Neural progenitor cell (in vitro differentiated cells): ENCODE data around the gene NDUFA11. TPM values are rescaled to one million over a fixed set of nuclear protein-coding genes. Genes with fewer than 3 reads are reported as not detected.

Experiments used
- DNase-seq: peaks from one replicate; pipeline ENCODE4 v3.0.0-alpha.2; 2016; ENCODE audit warnings: low spot score
- H2AFZ ChIP-seq: fragments of 200-600 bp; sonication (generic); replicated peaks from 2 replicates; pipeline ENCODE4 v1.6.1; 2016; ENCODE audit warnings: antibody characterized with exemption
- H3F3A ChIP-seq: fragments of 200-600 bp; sonication (generic); 2 replicates; pipeline ENCODE4 v1.6.1; 2016; ENCODE audit warnings: antibody characterized with exemption, low read depth
- H3K27ac ChIP-seq: fragments of 200-600 bp; sonication (generic); 2 replicates; pipeline ENCODE4 v1.5.1; 2016; ENCODE audit warnings: mild to moderate bottlenecking
- H3K27me3 ChIP-seq: fragments of 200-600 bp; sonication (generic); 2 replicates; pipeline ENCODE4 v1.6.1; 2016; ENCODE audit warnings: mild to moderate bottlenecking, moderate library complexity
- H3K36me3 ChIP-seq: fragments of 200-600 bp; sonication (generic); 2 replicates; pipeline ENCODE4 v1.5.1; 2016
- H3K4me1 ChIP-seq: fragments of 200-600 bp; sonication (generic); 2 replicates; pipeline ENCODE4 v1.6.1; 2016; ENCODE audit warnings: mixed run types
- H3K4me2 ChIP-seq: fragments of 200-600 bp; sonication (generic); 2 replicates; pipeline ENCODE4 v1.6.1; 2016
- H3K4me3 ChIP-seq: fragments of 200-600 bp; sonication (generic); 2 replicates; pipeline ENCODE4 v1.5.1; 2016
- H3K79me2 ChIP-seq: fragments of 200-600 bp; sonication (generic); 2 replicates; pipeline ENCODE4 v1.6.1; 2016; ENCODE audit warnings: low read depth
- H3K9ac ChIP-seq: fragments of 200-600 bp; sonication (generic); 2 replicates; pipeline ENCODE4 v1.6.1; 2016
- H3K9me3 ChIP-seq: fragments of 200-600 bp; sonication (generic); 2 replicates; pipeline ENCODE4 v1.5.1; 2016; ENCODE audit warnings: low read depth
- H4K20me1 ChIP-seq: fragments of 200-600 bp; sonication (generic); 2 replicates; pipeline ENCODE4 v1.6.1; 2016; ENCODE audit warnings: low read depth
- H3K27ac Mint-ChIP-seq: 3 replicates; pipeline ENCODE4 v1.8.0; 2021; ENCODE audit warnings: mixed read lengths
- H3K27me3 Mint-ChIP-seq: 2 replicates; pipeline ENCODE4 v1.8.0; 2022; ENCODE audit warnings: low read depth, mild to moderate bottlenecking, inconsistent platforms, moderate library complexity, mixed read lengths; ENCODE audit not compliant: insufficient read depth
- H3K36me3 Mint-ChIP-seq: 3 replicates; pipeline ENCODE4 v1.8.0; 2021; ENCODE audit warnings: mixed read lengths
- H3K4me1 Mint-ChIP-seq: 3 replicates; pipeline ENCODE4 v1.8.0; 2021; ENCODE audit warnings: mixed read lengths
- H3K4me3 Mint-ChIP-seq: 3 replicates; pipeline ENCODE4 v1.8.0; 2021; ENCODE audit warnings: mild to moderate bottlenecking, moderate library complexity, mixed read lengths
- H3K9me3 Mint-ChIP-seq: 3 replicates; pipeline ENCODE4 v1.8.0; 2020; ENCODE audit warnings: mixed read lengths
- CTCF ChIP-seq: fragments of 200-600 bp; sonication (generic); IDR thresholded peaks from 2 replicates; pipeline ENCODE4 v1.5.1; 2017; ENCODE audit warnings: antibody characterized with exemption, mild to moderate bottlenecking
- EZH2 ChIP-seq: fragments of 200-600 bp; sonication (generic); IDR thresholded peaks from 2 replicates; pipeline ENCODE4 v1.6.1; 2017; ENCODE audit warnings: antibody characterized with exemption, mild to moderate bottlenecking, moderate library complexity
- EZH2phosphoT487 ChIP-seq: fragments of 200-600 bp; sonication (generic); IDR thresholded peaks from 2 replicates; pipeline ENCODE4 v1.6.1; 2017; ENCODE audit warnings: antibody characterized with exemption
- total RNA-seq: library from RNA; depleted of rRNA; stranded (reverse); fragments of >200 nt; gene quantifications from 2 replicates; pipeline ENCODE4 v1.2.3, GENCODE V29; 2015; ENCODE audit warnings: low replicate concordance

The NDUFA11 gene
- total RNA-seq, 1 donor from 2014 or later: 102 TPM

- Mint-ChIP-seq H3K27me3 (no peaks in the 10 kb centered on the region), H3K4me1 (peaks cover 31% of the 10 kb centered on the region), H3K36me3 (peaks cover 31% of the 10 kb centered on the region), H3K27ac (peak overlapping the region; percentile 62), H3K9me3 (no peaks in the 10 kb centered on the region), H3K4me3 (peak overlapping the region; percentile 44)
- Histone ChIP-seq H3F3A (no peaks in the 10 kb centered on the region), H4K20me1 (peaks cover 90% of the 10 kb centered on the region), H3K79me2 (peaks cover 42% of the 10 kb centered on the region), H3K4me3 (no peak overlapping the region), H3K36me3 (no peaks in the 10 kb centered on the region), H3K4me1 (peaks cover 5% of the 10 kb centered on the region), H3K9ac (no peak overlapping the region), H3K27ac (no peak overlapping the region), H3K27me3 (no peaks in the 10 kb centered on the region), H3K4me2 (no peak overlapping the region), H3K9me3 (no peaks in the 10 kb centered on the region), H2AFZ (no peak overlapping the region)
- no peak for DNase-seq
- TF ChIP-seq CTCF (no peak), EZH2phosphoT487 (no peak), EZH2 (no peak)
Observed at GRCh38 chr19:5937550-5937949, 34.0 kb upstream of the NDUFA11 start.

- Histone ChIP-seq H3K36me3 (no peaks in the 10 kb centered on the region), H2AFZ (no peak overlapping the region), H3K79me2 (peaks cover 29% of the 10 kb centered on the region), H3K9me3 (no peaks in the 10 kb centered on the region), H3K4me3 (no peak overlapping the region), H3K27me3 (no peaks in the 10 kb centered on the region), H3K27ac (no peak overlapping the region), H3K4me2 (no peak overlapping the region), H4K20me1 (peaks cover 76% of the 10 kb centered on the region), H3F3A (no peaks in the 10 kb centered on the region), H3K9ac (no peak overlapping the region), H3K4me1 (no peaks in the 10 kb centered on the region)
- no peak for DNase-seq
- Mint-ChIP-seq H3K4me1 (peaks cover 20% of the 10 kb centered on the region), H3K9me3 (no peaks in the 10 kb centered on the region), H3K4me3 (no peak overlapping the region), H3K27me3 (peaks cover 2% of the 10 kb centered on the region), H3K27ac (peak overlapping the region; percentile 69), H3K36me3 (peaks cover 22% of the 10 kb centered on the region)
- TF ChIP-seq EZH2: no peak
- no peak for TF ChIP-seq EZH2phosphoT487
- no peak for TF ChIP-seq CTCF
Observed at GRCh38 chr19:5936292-5936592, 32.7 kb upstream of the NDUFA11 start.

GRCh38 chr19:5935473-5936291, 32.1 kb upstream of the NDUFA11 start:
- no peak overlapping the region for H3K4me3 Mint-ChIP-seq
- no peak for DNase-seq
- H3K27ac ChIP-seq: no peak overlapping the region
- no peaks in the 10 kb centered on the region for H3K27me3 ChIP-seq
- no peaks in the 10 kb centered on the region for H3K4me1 ChIP-seq
- H4K20me1 ChIP-seq: peaks cover 75% of the 10 kb centered on the region
- H3K9ac ChIP-seq: peak overlapping the region; percentile 8
- peaks cover 20% of the 10 kb centered on the region for H3K4me1 Mint-ChIP-seq
- peaks cover 4% of the 10 kb centered on the region for H3K27me3 Mint-ChIP-seq
- no peak overlapping the region for H3K4me2 ChIP-seq
- no peaks in the 10 kb centered on the region for H3K9me3 ChIP-seq
- H3K27ac Mint-ChIP-seq: peak overlapping the region; percentile 69
- H2AFZ ChIP-seq: no peak overlapping the region
- TF ChIP-seq EZH2: no peak
- TF ChIP-seq CTCF: no peak
- no peak for TF ChIP-seq EZH2phosphoT487
- no peaks in the 10 kb centered on the region for H3K9me3 Mint-ChIP-seq
- peaks cover 28% of the 10 kb centered on the region for H3K79me2 ChIP-seq
- H3K4me3 ChIP-seq: no peak overlapping the region
- H3F3A ChIP-seq: no peaks in the 10 kb centered on the region
- no peaks in the 10 kb centered on the region for H3K36me3 ChIP-seq
- peaks cover 21% of the 10 kb centered on the region for H3K36me3 Mint-ChIP-seq
